ENCODE results near the gene NOX5. TPM values are rescaled to one million over a fixed set of nuclear protein-coding genes. Genes with fewer than 3 reads are reported as not detected.

NOX5 gene
- polyA plus RNA-seq, 1 donor from 2014 or later, result not detected

DNA sequence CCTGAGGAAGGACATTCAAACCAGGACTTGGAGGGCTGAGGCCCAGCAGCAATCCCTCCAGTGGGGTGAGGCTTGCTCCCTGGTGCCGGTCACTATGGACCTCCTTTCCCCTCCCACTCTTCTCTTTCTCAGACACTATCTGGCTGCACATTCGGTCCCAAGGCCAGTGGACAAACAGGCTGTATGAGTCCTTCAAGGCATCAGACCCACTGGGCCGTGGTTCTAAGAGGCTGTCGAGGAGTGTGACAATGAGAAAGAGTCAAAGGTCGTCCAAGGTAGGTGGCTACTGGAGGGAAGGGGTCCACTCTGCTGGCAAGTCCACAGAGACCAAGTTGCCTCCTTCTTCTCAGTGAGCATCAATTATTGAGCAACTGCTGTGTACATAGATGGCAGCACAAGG, 28.0 kb downstream of the NOX5 start:
- no peaks in the 10 kb centered on the region for H3F3A ChIP-seq (ENCODE audit: insufficient read depth, low read length, poor library complexity, severe bottlenecking)
- no peaks in the 10 kb centered on the region for H3K27me3 ChIP-seq (ENCODE audit: insufficient read depth, low read depth, low read length)
- H3K4me3 ChIP-seq (ENCODE audit: low read length), result no peak overlapping the region
- no peaks in the 10 kb centered on the region for H3K9me2 ChIP-seq (ENCODE audit: insufficient read depth, low read length)
- no peak overlapping the region for H3K27ac ChIP-seq (ENCODE audit: low read length)
- TF ChIP-seq EZH2 (IDR thresholded peaks at IDR 0.05; ENCODE audit: borderline replicate concordance, insufficient read depth, low read length, poor library complexity, severe bottlenecking) (no peak), MXI1 (conservative IDR thresholded peaks at IDR 0.05; ENCODE audit: poor library complexity, severe bottlenecking) (no peak), POLR2AphosphoS5 (IDR thresholded peaks at IDR 0.05) (no peak), TAF1 (IDR thresholded peaks at IDR 0.05; ENCODE audit: low read depth) (no peak), SMC3 (conservative IDR thresholded peaks at IDR 0.05; ENCODE audit: poor library complexity) (no peak), RAD21 (conservative IDR thresholded peaks at IDR 0.05) (no peak)
- H2AFZ ChIP-seq (ENCODE audit: low read depth, low read length), result no peak overlapping the region
- H3K9ac ChIP-seq (ENCODE audit: low read length), result no peak overlapping the region
- H3K79me2 ChIP-seq (replicated peaks; ENCODE audit: insufficient read depth, low read length), result no peaks in the 10 kb centered on the region
- H3K36me3 ChIP-seq (ENCODE audit: insufficient read depth, low read length), result no peaks in the 10 kb centered on the region
- no peaks in the 10 kb centered on the region for H4K20me1 ChIP-seq (ENCODE audit: insufficient read depth)
- H3K4me2 ChIP-seq (ENCODE audit: low read length), result no peak overlapping the region
- H3K9me3 ChIP-seq (ENCODE audit: low read length), result no peaks in the 10 kb centered on the region

DNA sequence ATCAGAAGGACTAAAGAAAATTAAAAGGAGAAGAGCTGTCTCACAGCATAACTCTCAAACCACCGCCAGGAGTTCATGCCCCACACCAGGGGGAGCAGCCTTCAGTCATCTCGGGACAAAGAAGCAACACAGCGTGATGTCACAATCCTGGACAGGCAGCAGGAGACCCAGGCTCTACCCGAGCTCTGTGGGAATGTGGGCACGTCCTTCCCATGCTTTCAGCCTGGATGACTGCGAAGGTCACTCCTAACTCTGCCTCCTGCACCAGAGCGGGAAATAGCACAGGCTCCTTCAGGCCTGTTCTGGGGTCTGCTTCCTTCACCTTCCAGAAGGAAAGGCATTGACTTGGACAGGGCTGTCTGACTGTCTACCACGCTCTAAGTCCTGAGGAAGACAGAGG, 31.3 kb downstream of the NOX5 start:
- no peak overlapping the region for H2AFZ ChIP-seq (ENCODE audit: low read depth, low read length)
- no peaks in the 10 kb centered on the region for H3K79me2 ChIP-seq (replicated peaks; ENCODE audit: insufficient read depth, low read length)
- H3K4me2 ChIP-seq (ENCODE audit: low read length), result no peak overlapping the region
- H4K20me1 ChIP-seq (ENCODE audit: insufficient read depth), result no peaks in the 10 kb centered on the region
- no peaks in the 10 kb centered on the region for H3K9me3 ChIP-seq (ENCODE audit: low read length)
- no peak overlapping the region for H3K4me3 ChIP-seq (ENCODE audit: low read length)
- H3K27ac ChIP-seq (ENCODE audit: low read length), result no peak overlapping the region
- H3K9me2 ChIP-seq (ENCODE audit: insufficient read depth, low read length), result no peaks in the 10 kb centered on the region
- no peaks in the 10 kb centered on the region for H3F3A ChIP-seq (ENCODE audit: insufficient read depth, low read length, poor library complexity, severe bottlenecking)
- H3K27me3 ChIP-seq (ENCODE audit: insufficient read depth, low read depth, low read length), result no peaks in the 10 kb centered on the region
- TF ChIP-seq TAF1 (IDR thresholded peaks at IDR 0.05; ENCODE audit: low read depth) (no peak), POLR2AphosphoS5 (IDR thresholded peaks at IDR 0.05) (no peak), MXI1 (conservative IDR thresholded peaks at IDR 0.05; ENCODE audit: poor library complexity, severe bottlenecking) (no peak), CTCF (IDR thresholded peaks at IDR 0.05; ENCODE audit: poor library complexity, severe bottlenecking) (no peak), REST (IDR thresholded peaks at IDR 0.05; ENCODE audit: borderline replicate concordance) (no peak), RAD21 (conservative IDR thresholded peaks at IDR 0.05) (no peak), EP300 (conservative IDR thresholded peaks at IDR 0.05; ENCODE audit: poor library complexity, severe bottlenecking) (no peak), SMC3 (conservative IDR thresholded peaks at IDR 0.05; ENCODE audit: poor library complexity) (no peak), EZH2 (IDR thresholded peaks at IDR 0.05; ENCODE audit: borderline replicate concordance, insufficient read depth, low read length, poor library complexity, severe bottlenecking) (no peak)
- H3K36me3 ChIP-seq (ENCODE audit: insufficient read depth, low read length), result no peaks in the 10 kb centered on the region
- no peak overlapping the region for H3K9ac ChIP-seq (ENCODE audit: low read length)
